ENCODE data around the gene C9orf72.

Gene C9orf72

DNA sequence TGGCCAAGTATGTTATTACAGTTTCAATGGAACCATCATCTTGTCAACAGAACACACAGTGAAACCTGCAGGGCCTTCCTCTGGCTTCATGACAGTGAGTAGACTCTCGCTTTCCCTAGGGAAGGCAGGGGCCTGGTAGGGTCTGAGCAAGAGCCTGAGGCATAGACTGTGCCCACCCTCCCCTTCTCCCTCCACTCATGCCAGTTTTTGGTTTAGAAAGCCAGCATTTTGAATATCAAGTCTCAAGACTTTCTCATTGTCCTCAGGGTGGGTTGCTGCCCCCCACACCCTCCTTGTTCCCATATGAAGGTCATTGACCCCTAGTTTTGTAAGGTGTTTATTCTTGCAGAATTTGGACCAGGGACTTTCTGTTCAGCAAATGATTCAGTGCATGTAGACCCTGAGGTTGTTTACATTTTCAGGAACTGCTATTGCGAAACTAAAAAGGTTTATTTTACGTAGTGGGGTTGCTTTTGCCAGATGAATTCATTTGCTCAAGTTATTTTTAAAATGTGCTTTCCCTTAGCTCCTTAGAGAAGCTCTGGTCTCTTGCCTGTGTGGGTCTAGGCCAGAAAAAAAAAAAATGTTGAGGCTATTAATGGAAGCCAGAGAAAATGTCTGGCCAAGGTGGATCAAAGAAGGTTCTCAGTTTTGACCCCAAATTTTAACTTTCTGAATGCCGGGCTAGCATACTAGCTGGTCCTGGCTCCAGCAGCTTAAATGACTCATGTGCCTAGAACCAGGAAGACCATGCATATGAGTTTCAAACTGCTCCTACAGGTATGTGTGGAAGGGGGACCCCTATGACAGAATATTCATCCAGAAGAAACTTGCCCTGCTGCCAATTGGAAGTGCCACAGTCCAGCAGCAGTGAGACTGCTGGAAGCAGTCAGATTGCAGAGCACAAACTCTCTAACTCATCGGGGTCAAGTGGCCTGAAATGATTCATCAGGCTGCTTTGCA, 33.5 kb downstream of the C9orf72 start:
- TF ChIP-seq, protein P1, sequence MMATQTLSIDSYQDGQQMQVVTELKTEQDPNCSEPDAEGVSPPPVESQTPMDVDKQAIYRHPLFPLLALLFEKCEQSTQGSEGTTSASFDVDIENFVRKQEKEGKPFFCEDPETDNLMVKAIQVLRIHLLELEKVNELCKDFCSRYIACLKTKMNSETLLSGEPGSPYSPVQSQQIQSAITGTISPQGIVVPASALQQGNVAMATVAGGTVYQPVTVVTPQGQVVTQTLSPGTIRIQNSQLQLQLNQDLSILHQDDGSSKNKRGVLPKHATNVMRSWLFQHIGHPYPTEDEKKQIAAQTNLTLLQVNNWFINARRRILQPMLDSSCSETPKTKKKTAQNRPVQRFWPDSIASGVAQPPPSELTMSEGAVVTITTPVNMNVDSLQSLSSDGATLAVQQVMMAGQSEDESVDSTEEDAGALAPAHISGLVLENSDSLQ (IDR thresholded peaks at IDR 0.05) = no peak
- no peak for TF ChIP-seq FOXA1 (IDR thresholded peaks at IDR 0.05)
- no peak for TF ChIP-seq FOXM1 (IDR thresholded peaks at IDR 0.05; ENCODE audit: borderline replicate concordance)
- no peak for TF ChIP-seq ZNF384 (IDR thresholded peaks at IDR 0.05)
- TF ChIP-seq BHLHE40 (IDR thresholded peaks at IDR 0.05; ENCODE audit: borderline replicate concordance) = no peak
- TF ChIP-seq FOXK2 (IDR thresholded peaks at IDR 0.05) = no peak
- TF ChIP-seq L3MBTL2 (conservative IDR thresholded peaks at IDR 0.05) = no peak
- no peak for TF ChIP-seq TARDBP (IDR thresholded peaks at IDR 0.05)
- no peak for TF ChIP-seq NFRKB (IDR thresholded peaks at IDR 0.05)
- no peak for DNase-seq (ENCODE audit: extremely low spot score)
- ChIA-PET POLR2A (no interaction called here), CTCF (no interaction called here)

DNA sequence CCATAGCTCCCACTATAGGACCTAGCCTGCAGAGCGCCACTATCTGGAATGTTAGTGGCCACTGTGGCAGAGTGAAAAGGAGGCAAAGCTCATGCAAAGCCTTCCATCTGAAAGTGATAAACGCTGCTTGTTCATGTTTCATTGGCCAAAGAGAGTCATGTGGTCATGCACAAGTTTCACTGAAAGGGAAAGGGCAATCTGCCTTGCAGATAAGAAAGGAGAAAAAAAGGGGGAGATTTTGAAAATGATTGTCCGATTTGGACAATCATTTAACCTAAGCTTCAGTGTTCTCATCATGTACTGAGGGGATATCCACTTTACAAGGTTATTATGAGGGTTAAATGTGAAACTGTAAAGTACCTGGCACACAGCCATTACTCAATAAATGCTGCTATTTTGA, 34.6 kb downstream of the C9orf72 start:
- no peak for TF ChIP-seq FOXA1 (IDR thresholded peaks at IDR 0.05)
- TF ChIP-seq, protein P1 (IDR thresholded peaks at IDR 0.05) = no peak
- TF ChIP-seq SUZ12 (IDR thresholded peaks at IDR 0.05) = no peak
- TF ChIP-seq ZNF384 (IDR thresholded peaks at IDR 0.05) = no peak
- no peak for TF ChIP-seq SP1 (IDR thresholded peaks at IDR 0.05)
- TF ChIP-seq NFRKB (IDR thresholded peaks at IDR 0.05) = no peak
- no peak for TF ChIP-seq FOXM1 (IDR thresholded peaks at IDR 0.05; ENCODE audit: borderline replicate concordance)
- TF ChIP-seq L3MBTL2 (conservative IDR thresholded peaks at IDR 0.05) = no peak
- no peak for TF ChIP-seq ARNT (IDR thresholded peaks at IDR 0.05)
- TF ChIP-seq CTBP1 (IDR thresholded peaks at IDR 0.05; ENCODE audit: borderline replicate concordance) = no peak
- CTCF ChIA-PET = no interaction called here
- no peak for DNase-seq (ENCODE audit: extremely low spot score)
- POLR2A ChIA-PET = no interaction called here

DNA sequence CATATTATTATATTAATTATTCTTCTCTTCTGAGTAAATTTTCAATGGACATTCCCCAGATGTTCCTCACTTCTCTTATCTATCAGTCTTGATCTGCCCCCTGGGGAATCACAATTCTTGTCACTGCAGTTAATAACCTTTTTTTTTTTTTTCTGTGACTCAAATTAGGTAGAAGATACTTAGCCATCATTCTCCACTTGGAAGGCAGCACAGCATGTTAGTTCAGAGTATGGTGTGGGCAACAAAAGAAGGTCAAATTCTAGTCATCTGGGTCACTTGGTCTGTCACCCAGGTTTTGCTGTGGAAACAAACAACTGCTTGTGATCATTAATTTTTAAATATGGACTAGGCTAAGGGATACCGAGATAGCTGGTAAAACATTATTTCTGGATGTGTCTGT, 35.5 kb downstream of the C9orf72 start:
- POLR2A ChIA-PET = interaction anchor here (0.7 kb wide), 1 partner anchor 8 kb away, joined by 3 read pairs; the partner anchor contains the start of gene MOB3B
- DNase-seq (ENCODE audit: extremely low spot score) = no peak

DNA sequence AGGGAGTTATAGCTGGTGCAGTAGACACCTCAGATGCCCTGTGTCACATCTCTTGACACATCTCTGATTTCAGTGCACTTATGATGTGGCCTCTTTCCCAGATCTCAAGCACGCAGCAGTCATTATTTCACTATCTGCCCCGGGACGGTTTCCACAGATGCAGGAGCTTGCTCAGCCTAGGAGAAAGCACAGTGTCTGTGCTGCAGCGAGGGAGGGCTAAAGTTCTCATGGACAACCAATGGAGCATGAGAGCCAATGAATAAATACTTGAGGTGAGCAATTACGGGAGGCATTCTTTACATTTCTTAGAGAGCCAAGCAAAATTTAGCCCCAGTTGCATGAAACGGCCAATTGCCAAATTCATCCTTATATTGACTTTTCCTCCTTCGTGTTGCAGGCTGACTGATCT, 36.2 kb downstream of the C9orf72 start:
- DNase-seq (ENCODE audit: extremely low spot score) = no peak
- TF ChIP-seq SUZ12 (IDR thresholded peaks at IDR 0.05) (no peak), ELF4 (IDR thresholded peaks at IDR 0.05) (no peak), NFRKB (IDR thresholded peaks at IDR 0.05) (no peak), FOXA1 (IDR thresholded peaks at IDR 0.05) (no peak), BHLHE40 (IDR thresholded peaks at IDR 0.05; ENCODE audit: borderline replicate concordance) (no peak), L3MBTL2 (conservative IDR thresholded peaks at IDR 0.05) (no peak), ARNT (IDR thresholded peaks at IDR 0.05) (no peak), SP1 (IDR thresholded peaks at IDR 0.05) (no peak), HDGF (IDR thresholded peaks at IDR 0.05; ENCODE audit: borderline replicate concordance) (no peak), FOXK2 (IDR thresholded peaks at IDR 0.05) (no peak)

More for the DNA sequence above, 35.5 kb downstream of the C9orf72 start:
- CTCF ChIA-PET = no interaction called here
- TF ChIP-seq L3MBTL2 (conservative IDR thresholded peaks at IDR 0.05) = no peak
- TF ChIP-seq ZNF384 (IDR thresholded peaks at IDR 0.05) = no peak
- TF ChIP-seq SUZ12 (IDR thresholded peaks at IDR 0.05) = no peak
- no peak for TF ChIP-seq FOXK2 (IDR thresholded peaks at IDR 0.05)
- TF ChIP-seq HDGF (IDR thresholded peaks at IDR 0.05; ENCODE audit: borderline replicate concordance) = no peak
- TF ChIP-seq ARNT (IDR thresholded peaks at IDR 0.05) = no peak
- no peak for TF ChIP-seq CTBP1 (IDR thresholded peaks at IDR 0.05; ENCODE audit: borderline replicate concordance)
- TF ChIP-seq FOXM1 (IDR thresholded peaks at IDR 0.05; ENCODE audit: borderline replicate concordance) = no peak
- no peak for TF ChIP-seq NFRKB (IDR thresholded peaks at IDR 0.05)
- TF ChIP-seq LEF1 (IDR thresholded peaks at IDR 0.05; ENCODE audit: borderline replicate concordance) = no peak
- no peak for TF ChIP-seq ELF4 (IDR thresholded peaks at IDR 0.05)
- TF ChIP-seq, protein P1 (IDR thresholded peaks at IDR 0.05) = no peak
- no peak for TF ChIP-seq TARDBP (IDR thresholded peaks at IDR 0.05)
- TF ChIP-seq BHLHE40 (IDR thresholded peaks at IDR 0.05; ENCODE audit: borderline replicate concordance) = no peak
- no peak for TF ChIP-seq SP1 (IDR thresholded peaks at IDR 0.05)
- TF ChIP-seq FOXA1 (IDR thresholded peaks at IDR 0.05) = no peak

DNA sequence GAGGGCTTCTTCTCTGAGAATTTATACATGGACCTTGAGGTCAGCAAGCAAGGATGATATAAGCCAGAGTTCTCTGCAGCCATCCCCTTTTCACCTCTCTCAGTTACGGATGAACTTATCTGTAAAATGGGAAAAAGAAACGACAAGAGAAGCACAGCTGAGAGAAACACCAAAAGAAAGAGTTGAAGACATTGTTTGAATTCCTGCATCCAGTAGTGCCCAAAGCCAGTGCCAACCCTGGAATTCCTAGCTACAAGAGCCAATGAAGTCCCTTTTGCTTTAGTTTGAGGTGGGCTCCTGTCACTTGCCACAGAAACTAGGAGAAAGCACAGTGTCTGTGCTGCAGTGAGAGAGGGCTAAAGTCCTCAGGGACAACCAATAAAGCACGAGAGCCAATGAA, 37.1 kb downstream of the C9orf72 start:
- POLR2A ChIA-PET = no interaction called here
- TF ChIP-seq FOXM1 (IDR thresholded peaks at IDR 0.05; ENCODE audit: borderline replicate concordance) (no peak), FOXK2 (IDR thresholded peaks at IDR 0.05) (no peak), NFRKB (IDR thresholded peaks at IDR 0.05) (no peak), HDGF (IDR thresholded peaks at IDR 0.05; ENCODE audit: borderline replicate concordance) (no peak), ZNF384 (IDR thresholded peaks at IDR 0.05) (no peak), BHLHE40 (IDR thresholded peaks at IDR 0.05; ENCODE audit: borderline replicate concordance) (no peak)
- DNase-seq (ENCODE audit: extremely low spot score) = no peak
- CTCF ChIA-PET = no interaction called here

More for the DNA sequence above, 36.2 kb downstream of the C9orf72 start:
- CTCF ChIA-PET = no interaction called here
- POLR2A ChIA-PET = no interaction called here

DNA sequence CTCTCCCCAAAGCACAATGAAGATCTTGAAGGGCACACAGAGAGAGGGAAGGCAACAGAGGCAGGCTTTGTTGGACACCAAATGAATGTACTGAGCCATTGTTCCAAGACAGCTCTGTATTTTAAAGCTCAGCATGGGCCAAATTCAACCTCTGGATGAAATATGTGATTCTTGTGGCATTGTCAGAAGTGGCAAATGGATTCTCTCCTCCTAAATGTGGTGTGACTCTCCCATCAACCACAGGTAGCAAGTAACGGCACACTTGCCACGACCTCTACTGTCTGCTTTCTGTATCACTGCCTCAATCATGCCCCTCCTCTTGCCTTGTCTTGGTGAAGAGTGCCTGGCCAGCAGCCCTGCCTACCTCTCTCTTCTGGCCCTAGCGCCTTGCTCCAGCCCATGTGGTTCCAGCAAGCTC, 37.6 kb downstream of the C9orf72 start:
- CTCF ChIA-PET = no interaction called here
- POLR2A ChIA-PET = no interaction called here
- no peak for TF ChIP-seq SUZ12 (IDR thresholded peaks at IDR 0.05)
- no peak for TF ChIP-seq FOXA1 (IDR thresholded peaks at IDR 0.05)
- no peak for TF ChIP-seq HDGF (IDR thresholded peaks at IDR 0.05; ENCODE audit: borderline replicate concordance)
- no peak for TF ChIP-seq ZNF384 (IDR thresholded peaks at IDR 0.05)
- no peak for TF ChIP-seq CTBP1 (IDR thresholded peaks at IDR 0.05; ENCODE audit: borderline replicate concordance)
- TF ChIP-seq ARNT (IDR thresholded peaks at IDR 0.05) = no peak
- no peak for TF ChIP-seq FOXM1 (IDR thresholded peaks at IDR 0.05; ENCODE audit: borderline replicate concordance)
- TF ChIP-seq TARDBP (IDR thresholded peaks at IDR 0.05) = no peak
- peak; percentile 45 for DNase-seq (ENCODE audit: extremely low spot score)

Data from HEK293T (cell line).